GM12878 (cell line): Measurements from ENCODE around the gene EPHB2. TPM values are rescaled to one million over a fixed set of nuclear protein-coding genes. Genes with fewer than 3 reads are reported as not detected.

ENCODE experiments used
- ATAC-seq: fragments of 200-7000 bp; cut with Tn5 transposase; 3 replicates; pipeline ENCODE4 v1.9.1; 2020; ENCODE audit warnings: mild to moderate bottlenecking, moderate library complexity
- BruUV-seq: library from RNA; stranded (reverse); fragments of 400-500 nt; replicated peaks from 2 replicates; lab custom pipeline; 2021; lab: Mats Ljungman, UMichigan
- CTCF ChIA-PET: fragments of 300-600 bp; sonication (Branson Sonifier 250); formaldehyde crosslinking; extraction: SDS; loops from one replicate; lab custom pipeline; 2021; ENCODE audit warnings: inconsistent platforms; lab: Yijun Ruan, JAX
- POLR2A ChIA-PET: fragments of 350-600 bp; formaldehyde crosslinking; extraction: SDS; loops from one replicate; lab custom pipeline; 2021; ENCODE audit warnings: inconsistent platforms; lab: Charles Lee
- RAD21 ChIA-PET: fragments of 300-600 bp; sonication (Branson Sonifier 250); formaldehyde crosslinking; loops from one replicate; lab custom pipeline; 2023; ENCODE audit warnings: antibody characterized with exemption; ENCODE audit not compliant: unreplicated experiment; lab: Charles Lee
- SMC1A ChIA-PET: fragments of 300-600 bp; sonication (Branson Sonifier 250); formaldehyde crosslinking; loops from one replicate; lab custom pipeline; 2023; ENCODE audit not compliant: unreplicated experiment, uncharacterized antibody; lab: Charles Lee
- DNase-seq: peaks from one replicate; pipeline ENCODE4 v3.0.0-alpha.2; 2011; ENCODE audit warnings: low read depth, low spot score
- FAIRE-seq: peaks from 3 replicates; lab custom pipeline; 2011; peaks lifted over from hg19 to GRCh38; lab: Jason Lieb, UNC
- H2AFZ ChIP-seq: 2 replicates; pipeline ENCODE4 v1.6.0; 2011; ENCODE audit warnings: low read depth, low read length, control low read depth; ENCODE audit not compliant: control insufficient read depth
- H3K27ac ChIP-seq: 2 replicates; pipeline ENCODE4 v1.5.1; 2011; ENCODE audit warnings: control low read depth; ENCODE audit not compliant: control insufficient read depth, insufficient read depth
- H3K27me3 ChIP-seq, 2 experiments: replicated peaks in 1 of 2; 2 replicates each; pipeline versions ENCODE4 v1.6.0 to v1.6.1; 2011; ENCODE audit warnings: low read length in 1 of 2; ENCODE audit not compliant: control insufficient read depth in 2 of 2, insufficient read depth in 2 of 2
- H3K36me3 ChIP-seq, 2 experiments: 2 replicates each; pipeline ENCODE4 v1.5.1; 2011; ENCODE audit warnings: low read length in 1 of 2; ENCODE audit not compliant: control insufficient read depth in 2 of 2, insufficient read depth in 2 of 2
- H3K4me1 ChIP-seq: 2 replicates; pipeline ENCODE4 v1.6.1; 2011; ENCODE audit warnings: mild to moderate bottlenecking, low read length, moderate library complexity, mixed read lengths; ENCODE audit not compliant: control insufficient read depth, insufficient read depth
- H3K4me2 ChIP-seq: 2 replicates; pipeline ENCODE4 v1.6.0; 2011; ENCODE audit warnings: control low read depth; ENCODE audit not compliant: control insufficient read depth, insufficient read depth
- H3K4me3 ChIP-seq: fragments of 200-600 bp; sonication (generic); 2 replicates; pipeline ENCODE4 v1.5.1; 2016
- H3K79me2 ChIP-seq: 2 replicates; pipeline ENCODE4 v1.6.0; 2011; ENCODE audit warnings: low read length; ENCODE audit not compliant: control insufficient read depth, insufficient read depth
- H3K9ac ChIP-seq: 2 replicates; pipeline ENCODE4 v1.8.0; 2011; ENCODE audit warnings: low read length, control low read depth, mixed read lengths; ENCODE audit not compliant: control insufficient read depth, insufficient read depth
- H3K9me3 ChIP-seq: replicated peaks from 3 replicates; pipeline ENCODE4 v1.5.1; 2011; ENCODE audit warnings: mild to moderate bottlenecking, low read length; ENCODE audit not compliant: control insufficient read depth, insufficient read depth
- H4K20me1 ChIP-seq: 2 replicates; pipeline ENCODE4 v1.6.0; 2011; ENCODE audit not compliant: control insufficient read depth, insufficient read depth
- HDAC6 ChIP-seq: fragments of 200-600 bp; sonication (generic); IDR thresholded peaks from one replicate; pipeline ENCODE4 v1.8.0; 2017; ENCODE audit warnings: antibody characterized with exemption; ENCODE audit not compliant: unreplicated experiment
- MTA3 ChIP-seq: IDR thresholded peaks from 2 replicates; pipeline ENCODE4 v1.6.1; 2012; ENCODE audit warnings: low read length, inconsistent platforms, borderline replicate concordance
- NRF1 ChIP-seq: conservative IDR thresholded peaks from 2 replicates; pipeline ENCODE4 v1.6.1; 2011; ENCODE audit warnings: mild to moderate bottlenecking, low read depth, low read length, improper control_type of control experiment
- RAD51 ChIP-seq: fragments of 450-650 bp; IDR thresholded peaks from 2 replicates; pipeline ENCODE4 v1.6.1; 2016; ENCODE audit warnings: moderate library complexity, mild to moderate bottlenecking, inconsistent platforms
- WGBS: methylation state at CpG from one replicate; pipeline ENCODE4 v1.1.6; 2016; ENCODE audit warnings: low lambda C conversion rate; ENCODE audit not compliant: insufficient replicate concordance, insufficient coverage; ENCODE audit errors: missing lambda C conversion rate; 5-methylcytosine and 5-hydroxymethylcytosine counted together
- in situ Hi-C: fragments of 300-500 bp; cut with MboI; formaldehyde crosslinking; loops from 9 replicates; pipeline ENCODE4 v1.14.3; 2018; ENCODE audit warnings: mixed read lengths
- intact Hi-C: fragments of 100-400 bp; cut with micrococcal nuclease; formaldehyde crosslinking; loops from one replicate; pipeline ENCODE4 v1.14.2; 2022; ENCODE audit not compliant: unreplicated experiment
- polyA plus RNA-seq, 11 experiments: library from polyadenylated mRNA; depleted of rRNA in 4 of 11; unstranded in 6 of 11; stranded (reverse) in 5 of 11; fragments of >200 nt; fragmentation: Nextera tagmentation in 4 of 11; fragmentation: Illumina TruSeq in 1 of 11; extraction: Ambion mirVana in 4 of 11; extraction: Trizol in 1 of 11; gene quantifications; 1 replicate in 1 of 11; 2 replicates in 10 of 11; pipeline versions ENCODE4 v1.2.1 to v1.2.3, GENCODE V29; 2011 to 2016; ENCODE audit warnings: inconsistent platforms in 2 of 11, missing spikeins in 2 of 11, low read depth in 1 of 11
- total RNA-seq, 4 experiments: library from RNA; depleted of rRNA in 3 of 4; stranded (reverse); fragments of >200 nt in 3 of 4; fragmentation: Illumina TruSeq in 1 of 4; extraction: Trizol in 1 of 4; gene quantifications; 2 replicates each; pipeline versions ENCODE4 v1.2.1 to v1.2.3, GENCODE V29; 2013 to 2021
- TF ChIP-seq, protein P1 (sequence below): fragments of 450-650 bp; formaldehyde crosslinking; IDR thresholded peaks from 2 replicates; pipeline ENCODE4 v1.4.0; 2020; ENCODE audit warnings: mild to moderate bottlenecking, moderate library complexity
- TF ChIP-seq, protein P2 (sequence below): fragments of 450-650 bp; conservative IDR thresholded peaks from 2 replicates; pipeline ENCODE4 v1.6.1; 2017; ENCODE audit warnings: mild to moderate bottlenecking, moderate library complexity

The EPHB2 gene
- total and polyA plus RNA-seq, 10 of the 15 experiments (the other 5 are each of a cell fraction or from before 2014, with no cell fraction given), result 0.13 to 3.3 (median 0.92) TPM

GRCh38 chr1:22806584-22806983, 95.9 kb downstream of the EPHB2 start (continued):
- TF ChIP-seq, protein P1, sequence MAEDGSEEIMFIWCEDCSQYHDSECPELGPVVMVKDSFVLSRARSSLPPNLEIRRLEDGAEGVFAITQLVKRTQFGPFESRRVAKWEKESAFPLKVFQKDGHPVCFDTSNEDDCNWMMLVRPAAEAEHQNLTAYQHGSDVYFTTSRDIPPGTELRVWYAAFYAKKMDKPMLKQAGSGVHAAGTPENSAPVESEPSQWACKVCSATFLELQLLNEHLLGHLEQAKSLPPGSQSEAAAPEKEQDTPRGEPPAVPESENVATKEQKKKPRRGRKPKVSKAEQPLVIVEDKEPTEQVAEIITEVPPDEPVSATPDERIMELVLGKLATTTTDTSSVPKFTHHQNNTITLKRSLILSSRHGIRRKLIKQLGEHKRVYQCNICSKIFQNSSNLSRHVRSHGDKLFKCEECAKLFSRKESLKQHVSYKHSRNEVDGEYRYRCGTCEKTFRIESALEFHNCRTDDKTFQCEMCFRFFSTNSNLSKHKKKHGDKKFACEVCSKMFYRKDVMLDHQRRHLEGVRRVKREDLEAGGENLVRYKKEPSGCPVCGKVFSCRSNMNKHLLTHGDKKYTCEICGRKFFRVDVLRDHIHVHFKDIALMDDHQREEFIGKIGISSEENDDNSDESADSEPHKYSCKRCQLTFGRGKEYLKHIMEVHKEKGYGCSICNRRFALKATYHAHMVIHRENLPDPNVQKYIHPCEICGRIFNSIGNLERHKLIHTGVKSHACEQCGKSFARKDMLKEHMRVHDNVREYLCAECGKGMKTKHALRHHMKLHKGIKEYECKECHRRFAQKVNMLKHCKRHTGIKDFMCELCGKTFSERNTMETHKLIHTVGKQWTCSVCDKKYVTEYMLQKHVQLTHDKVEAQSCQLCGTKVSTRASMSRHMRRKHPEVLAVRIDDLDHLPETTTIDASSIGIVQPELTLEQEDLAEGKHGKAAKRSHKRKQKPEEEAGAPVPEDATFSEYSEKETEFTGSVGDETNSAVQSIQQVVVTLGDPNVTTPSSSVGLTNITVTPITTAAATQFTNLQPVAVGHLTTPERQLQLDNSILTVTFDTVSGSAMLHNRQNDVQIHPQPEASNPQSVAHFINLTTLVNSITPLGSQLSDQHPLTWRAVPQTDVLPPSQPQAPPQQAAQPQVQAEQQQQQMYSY (CRISPR knock-in tag), result no peak
- TF ChIP-seq MTA3 (no peak), HDAC6 (no peak), NRF1 (no peak)
- TF ChIP-seq, all 136 proteins: peak for 0

DNA sequence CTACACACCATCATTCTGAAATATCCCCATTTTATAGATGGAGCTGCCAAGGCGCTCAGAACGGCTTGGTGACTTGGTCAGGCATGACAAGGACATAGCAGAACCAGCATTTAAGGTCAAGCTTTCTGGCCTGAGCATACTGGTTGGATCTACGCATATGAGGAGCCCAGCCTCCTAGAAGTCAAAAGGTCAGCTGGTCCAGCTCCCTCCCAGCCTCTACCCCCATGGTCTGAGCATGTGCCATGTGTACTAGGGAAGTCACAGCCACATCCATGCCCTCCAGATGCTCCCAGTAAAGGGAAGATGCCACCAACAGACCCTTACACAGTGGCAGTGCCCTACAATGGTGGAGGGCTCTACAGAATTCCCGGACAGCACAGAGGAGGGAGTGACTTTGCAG, 96.7 kb downstream of the EPHB2 start:
- H3K79me2 ChIP-seq, result no peaks in the 10 kb centered on the region
- ChIA-PET POLR2A (interaction anchor here (0.6 kb wide), 1 partner anchor 1279 kb away, joined by 4 read pairs; no protein-coding TSS in a partner anchor), CTCF (no interaction called here)
- no peaks in the 10 kb centered on the region; a peak in 1 of 4 replicates for H3K27me3 ChIP-seq
- ATAC-seq, result no peak
- H3K9me3 ChIP-seq, result no peaks in the 10 kb centered on the region
- no peak for DNase-seq
- no peaks in the 10 kb centered on the region for H4K20me1 ChIP-seq
- no TSS peak for BruUV-seq
- H3K4me2 ChIP-seq, result no peak overlapping the region
- no peaks in the 10 kb centered on the region for H3K36me3 ChIP-seq
- TF ChIP-seq, protein P2, sequence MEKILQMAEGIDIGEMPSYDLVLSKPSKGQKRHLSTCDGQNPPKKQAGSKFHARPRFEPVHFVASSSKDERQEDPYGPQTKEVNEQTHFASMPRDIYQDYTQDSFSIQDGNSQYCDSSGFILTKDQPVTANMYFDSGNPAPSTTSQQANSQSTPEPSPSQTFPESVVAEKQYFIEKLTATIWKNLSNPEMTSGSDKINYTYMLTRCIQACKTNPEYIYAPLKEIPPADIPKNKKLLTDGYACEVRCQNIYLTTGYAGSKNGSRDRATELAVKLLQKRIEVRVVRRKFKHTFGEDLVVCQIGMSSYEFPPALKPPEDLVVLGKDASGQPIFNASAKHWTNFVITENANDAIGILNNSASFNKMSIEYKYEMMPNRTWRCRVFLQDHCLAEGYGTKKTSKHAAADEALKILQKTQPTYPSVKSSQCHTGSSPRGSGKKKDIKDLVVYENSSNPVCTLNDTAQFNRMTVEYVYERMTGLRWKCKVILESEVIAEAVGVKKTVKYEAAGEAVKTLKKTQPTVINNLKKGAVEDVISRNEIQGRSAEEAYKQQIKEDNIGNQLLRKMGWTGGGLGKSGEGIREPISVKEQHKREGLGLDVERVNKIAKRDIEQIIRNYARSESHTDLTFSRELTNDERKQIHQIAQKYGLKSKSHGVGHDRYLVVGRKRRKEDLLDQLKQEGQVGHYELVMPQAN, result no peak
- TF ChIP-seq RAD51, result no peak
- TF ChIP-seq, all 136 proteins: peak for 0
- intact Hi-C loops, result no loop called here
- H3K4me3 ChIP-seq, result no peak overlapping the region
- no peak overlapping the region for H3K9ac ChIP-seq
- H3K27ac ChIP-seq, result no peak overlapping the region
- ChIA-PET RAD21 (no interaction called here), SMC1A (no interaction called here)
- in situ Hi-C loops, result no loop called here
- FAIRE-seq, result no peak
- no peak overlapping the region for H2AFZ ChIP-seq
- H3K4me1 ChIP-seq, result peaks cover 13% of the 10 kb centered on the region
- 23% methylated on average over 4 of the region's 4 CpGs for WGBS
